Effector memory CD8-positive, alpha-beta T cell (primary cell): Measurements from ENCODE around the gene PHACTR1.
"Not testable (repeated sequence)": the region's sequence is repeated elsewhere in the genome, so short reads cannot be mapped to it uniquely, and the experiment has no call there.

Experiments used
- ATAC-seq: fragments of 150-1000 bp; cut with Tn5 transposase; replicated peaks from 2 replicates; pipeline ENCODE4 v1.10.0; 2021; ENCODE audit warnings: mild to moderate bottlenecking, moderate library complexity
- DNase-seq, 3 experiments: peaks; one replicate each; pipeline ENCODE4 v3.0.0; 2021
- H3K27ac Mint-ChIP-seq, 2 donors: one replicate each; pipeline ENCODE4 v1.8.0; 2022; ENCODE audit warnings: mild to moderate bottlenecking in 2 of 2, mixed read lengths in 2 of 2, moderate library complexity in 2 of 2
- H3K27me3 Mint-ChIP-seq, 2 donors: one replicate each; pipeline ENCODE4 v1.8.0; 2022; ENCODE audit warnings: mixed read lengths in 2 of 2
- H3K36me3 Mint-ChIP-seq: one replicate; pipeline ENCODE4 v1.8.0; 2022; ENCODE audit warnings: mild to moderate bottlenecking, moderate library complexity, mixed read lengths; ENCODE audit not compliant: insufficient read depth
- H3K4me1 Mint-ChIP-seq, 2 donors: one replicate each; pipeline ENCODE4 v1.8.0; 2022; ENCODE audit warnings: low read depth in 2 of 2, mixed read lengths in 2 of 2
- H3K4me3 Mint-ChIP-seq, 2 donors: one replicate each; pipeline ENCODE4 v1.8.0; 2022; ENCODE audit warnings: mild to moderate bottlenecking in 2 of 2, mixed read lengths in 2 of 2, moderate library complexity in 2 of 2
- H3K9me3 Mint-ChIP-seq, 2 donors: one replicate each; pipeline ENCODE4 v1.8.0; 2022; ENCODE audit warnings: mixed read lengths in 2 of 2

PHACTR1 gene

GRCh38 chr6:13304580-13305260 is 588.2 kb downstream of the PHACTR1 start:
- H3K27me3 Mint-ChIP-seq: no peaks in the 10 kb centered on the region
- H3K27ac Mint-ChIP-seq: peak overlapping the region in 1 of 2 donors; percentile 93
- peak overlapping the region in 1 of 2 donors; percentile 72 for H3K4me3 Mint-ChIP-seq
- ATAC-seq (peak; percentile 12), DNase-seq (no peak)
- H3K4me1 Mint-ChIP-seq: peaks cover 18 to 24% of the 10 kb centered on the region in 2 donors
- H3K36me3 Mint-ChIP-seq: peaks cover 27% of the 10 kb centered on the region
- no peaks in the 10 kb centered on the region for H3K9me3 Mint-ChIP-seq

DNA sequence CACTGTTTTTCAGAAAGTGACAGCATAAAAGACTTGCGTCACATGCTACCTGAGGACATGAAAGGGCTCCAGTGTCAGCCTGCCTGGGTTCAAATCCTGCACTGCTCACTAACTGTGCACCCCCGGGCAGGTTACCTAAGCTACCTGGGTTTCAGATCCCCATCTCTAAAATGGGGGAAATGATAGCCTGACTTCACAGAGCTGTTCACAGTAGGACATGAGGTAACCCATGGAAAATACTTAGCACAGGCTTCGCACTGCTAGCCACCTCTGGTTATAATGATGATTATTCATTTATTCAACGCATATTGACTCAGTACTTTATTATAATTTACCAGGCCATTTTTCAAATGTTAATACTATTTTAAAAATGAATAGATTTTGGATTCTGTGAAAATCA is 588.7 kb downstream of the PHACTR1 start:
- DNase-seq: no peak
- H3K4me1 Mint-ChIP-seq: peaks cover 18 to 24% of the 10 kb centered on the region in 2 donors
- peaks cover 29% of the 10 kb centered on the region for H3K36me3 Mint-ChIP-seq
- ATAC-seq: no peak
- H3K27ac Mint-ChIP-seq: no peak overlapping the region
- H3K9me3 Mint-ChIP-seq: no peaks in the 10 kb centered on the region
- no peaks in the 10 kb centered on the region for H3K27me3 Mint-ChIP-seq
- no peak overlapping the region for H3K4me3 Mint-ChIP-seq

DNA sequence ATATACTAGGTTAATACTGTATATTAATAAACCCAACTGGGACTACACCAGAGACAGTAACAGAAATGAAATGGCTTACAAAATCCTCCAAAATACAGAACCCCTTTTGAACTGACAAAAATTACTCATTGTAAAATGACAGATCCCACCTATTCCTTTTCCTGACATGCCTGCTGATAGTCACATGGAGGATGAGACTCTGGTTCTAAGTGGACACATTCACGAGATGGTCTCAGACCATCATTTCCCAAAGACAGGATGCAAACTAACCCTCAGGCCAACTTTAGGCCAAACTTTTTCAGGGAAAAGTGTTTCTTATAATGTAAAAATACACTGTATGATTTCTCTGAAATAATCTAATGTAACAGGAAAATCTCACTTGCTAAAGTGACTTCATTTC is 589.2 kb downstream of the PHACTR1 start:
- no peak overlapping the region for H3K4me3 Mint-ChIP-seq
- ATAC-seq (no peak), DNase-seq (no peak)
- H3K4me1 Mint-ChIP-seq: peaks cover 18 to 24% of the 10 kb centered on the region in 2 donors
- H3K36me3 Mint-ChIP-seq: peaks cover 34% of the 10 kb centered on the region
- no peaks in the 10 kb centered on the region for H3K27me3 Mint-ChIP-seq
- H3K27ac Mint-ChIP-seq: no peak overlapping the region
- no peaks in the 10 kb centered on the region for H3K9me3 Mint-ChIP-seq

DNA sequence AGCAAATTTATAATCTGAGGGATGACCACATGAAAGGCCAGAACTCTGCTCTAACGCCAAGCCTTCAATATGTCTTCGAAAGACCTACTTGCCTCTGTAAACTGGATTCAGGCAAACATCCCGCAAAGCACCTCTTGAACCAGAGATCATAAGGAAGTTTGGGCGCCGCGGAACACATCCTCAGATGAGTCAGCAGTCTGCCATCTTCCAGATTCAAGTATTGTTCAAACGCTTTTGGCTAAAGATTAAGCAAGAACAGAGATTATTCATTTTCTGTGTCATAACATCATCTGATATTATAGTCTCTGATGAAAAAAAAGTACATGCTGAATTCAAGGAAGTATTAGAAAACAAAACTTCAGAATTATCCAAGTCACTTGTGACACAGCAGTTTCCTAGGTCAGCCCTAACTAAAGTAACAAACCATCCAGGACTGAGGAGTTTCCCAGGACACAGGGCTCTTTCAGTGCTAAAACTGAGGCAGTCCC is 591.0 kb downstream of the PHACTR1 start:
- no peak for ATAC-seq
- peaks cover 35% of the 10 kb centered on the region for H3K36me3 Mint-ChIP-seq
- H3K27me3 Mint-ChIP-seq: no peaks in the 10 kb centered on the region
- no peak overlapping the region for H3K4me3 Mint-ChIP-seq
- DNase-seq: no peak
- peak overlapping the region in 1 of 2 donors; percentile 19 for H3K27ac Mint-ChIP-seq
- no peaks in the 10 kb centered on the region for H3K9me3 Mint-ChIP-seq
- H3K4me1 Mint-ChIP-seq: peaks cover 14 to 19% of the 10 kb centered on the region in 2 donors

DNA sequence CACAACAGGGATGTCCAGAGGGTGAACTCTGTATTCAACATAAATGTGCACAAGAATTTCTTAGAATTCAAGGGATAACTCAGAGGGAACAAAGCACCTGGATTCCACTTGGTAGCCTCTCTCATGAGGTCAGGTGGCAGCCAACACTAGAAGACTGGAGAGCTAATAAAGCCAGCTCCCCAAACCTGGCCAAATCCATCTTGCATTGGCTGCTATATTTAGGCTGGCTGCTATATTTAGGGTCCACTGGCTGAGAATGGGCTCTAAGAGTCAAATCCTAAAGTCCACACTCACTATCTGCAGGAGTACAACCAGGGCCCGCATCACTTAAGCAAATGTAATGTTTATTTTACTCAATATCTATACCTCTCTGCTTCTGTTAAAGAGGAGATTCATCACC is 591.8 kb downstream of the PHACTR1 start:
- no peak overlapping the region for H3K4me3 Mint-ChIP-seq

GRCh38 chr6:13311155-13311554 is 594.6 kb downstream of the PHACTR1 start:
- H3K36me3 Mint-ChIP-seq: peaks cover 42% of the 10 kb centered on the region
- H3K4me3 Mint-ChIP-seq: no peak overlapping the region
- no peak overlapping the region for H3K27ac Mint-ChIP-seq
- DNase-seq (no peak), ATAC-seq (no peak)
- H3K27me3 Mint-ChIP-seq: no peaks in the 10 kb centered on the region
- no peaks in the 10 kb centered on the region for H3K4me1 Mint-ChIP-seq
- H3K9me3 Mint-ChIP-seq: no peaks in the 10 kb centered on the region

More for the DNA sequence above, 591.8 kb downstream of the PHACTR1 start:
- H3K9me3 Mint-ChIP-seq: no peaks in the 10 kb centered on the region
- no peaks in the 10 kb centered on the region for H3K27me3 Mint-ChIP-seq
- no peak for ATAC-seq
- H3K4me1 Mint-ChIP-seq: peaks cover 7 to 11% of the 10 kb centered on the region in 2 donors
- peaks cover 32% of the 10 kb centered on the region for H3K36me3 Mint-ChIP-seq
- DNase-seq: no peak
- H3K27ac Mint-ChIP-seq: no peak overlapping the region

GRCh38 chr6:13314806-13315205 is 598.2 kb downstream of the PHACTR1 start:
- Mint-ChIP-seq H3K27ac (peak overlapping the region in 1 of 2 donors; percentile 79), H3K4me1 (no peaks in the 10 kb centered on the region), H3K36me3 (peaks cover 56% of the 10 kb centered on the region), H3K27me3 (no peaks in the 10 kb centered on the region), H3K4me3 (no peak overlapping the region), H3K9me3 (no peaks in the 10 kb centered on the region)
- ATAC-seq: no peak
- DNase-seq: no peak

DNA sequence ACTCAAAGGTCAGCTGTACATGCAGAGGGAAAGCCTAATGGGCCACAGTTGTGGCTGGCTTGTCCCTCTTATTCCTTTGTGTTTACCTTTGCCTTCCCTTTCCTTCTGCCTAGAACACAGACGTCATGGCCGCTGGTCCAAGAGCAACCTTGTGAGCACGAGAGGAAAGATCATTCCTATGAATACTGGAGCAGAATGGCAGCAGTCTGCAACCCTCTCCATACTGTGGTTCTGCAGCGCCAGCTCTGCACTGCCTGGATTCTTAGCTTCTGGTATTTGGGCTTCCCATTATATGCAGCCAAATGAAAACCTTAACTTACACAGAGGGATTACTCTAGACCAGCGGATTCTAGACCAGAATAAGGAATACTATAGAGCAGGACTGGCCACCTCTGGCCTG is 599.3 kb downstream of the PHACTR1 start:
- Mint-ChIP-seq H3K36me3 (peaks cover 55% of the 10 kb centered on the region), H3K4me3 (no peak overlapping the region), H3K27ac (no peak overlapping the region), H3K27me3 (no peaks in the 10 kb centered on the region), H3K4me1 (no peaks in the 10 kb centered on the region), H3K9me3 (no peaks in the 10 kb centered on the region)
- no peak for DNase-seq
- ATAC-seq: no peak

- Mint-ChIP-seq H3K36me3 (peaks cover 67% of the 10 kb centered on the region), H3K27ac (no peak overlapping the region), H3K9me3 (no peaks in the 10 kb centered on the region), H3K4me3 (no peak overlapping the region), H3K4me1 (peaks cover 0 to 3% of the 10 kb centered on the region in 2 donors), H3K27me3 (no peaks in the 10 kb centered on the region)
- no peak for DNase-seq
- ATAC-seq: no peak
These were observed 602.3 kb downstream of the PHACTR1 start for GRCh38 chr6:13318821-13319220.

DNA sequence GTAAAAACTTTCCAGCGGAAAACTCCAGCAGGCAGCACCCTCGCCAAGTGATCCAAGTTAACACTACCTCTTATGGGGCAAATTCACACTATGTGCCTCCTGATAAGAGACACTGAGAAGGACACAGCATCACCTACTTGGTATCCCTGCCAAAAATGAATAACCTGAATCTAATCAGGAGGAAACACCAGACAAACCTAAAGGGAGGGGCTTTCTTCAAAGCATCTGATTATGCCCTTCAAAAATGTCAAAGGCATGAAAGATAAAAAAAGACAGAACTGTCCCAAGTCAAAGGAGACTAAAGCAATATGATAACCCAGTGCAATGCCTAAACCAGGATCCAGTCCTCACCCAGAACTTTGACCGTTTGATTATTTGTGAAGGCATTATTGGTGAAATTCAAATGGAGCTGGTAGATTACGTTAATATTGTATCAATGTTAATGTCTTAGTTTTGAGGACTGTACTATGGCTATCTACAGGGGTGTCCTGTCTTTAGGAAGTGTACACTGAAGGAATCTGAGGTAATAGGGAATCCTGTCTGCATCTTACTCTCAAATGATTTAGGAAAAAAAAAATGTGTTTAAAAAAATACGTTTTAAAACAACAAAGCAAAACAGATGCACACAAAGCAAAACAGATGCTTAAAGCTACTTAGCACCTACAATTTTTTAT is 603.5 kb downstream of the PHACTR1 start:
- no peaks in the 10 kb centered on the region for H3K9me3 Mint-ChIP-seq
- no peak overlapping the region for H3K4me3 Mint-ChIP-seq
- ATAC-seq (no peak), DNase-seq (no peak)
- H3K4me1 Mint-ChIP-seq: peaks cover 0 to 3% of the 10 kb centered on the region in 2 donors
- peaks cover 68% of the 10 kb centered on the region for H3K36me3 Mint-ChIP-seq
- no peak overlapping the region for H3K27ac Mint-ChIP-seq
- H3K27me3 Mint-ChIP-seq: no peaks in the 10 kb centered on the region

GRCh38 chr6:13326031-13326586 is 609.5 kb downstream of the PHACTR1 start:
- not testable (repeated sequence) for DNase-seq, H3K27ac Mint-ChIP-seq, ATAC-seq, H3K27me3 Mint-ChIP-seq, H3K9me3 Mint-ChIP-seq, H3K4me3 Mint-ChIP-seq
- H3K4me1 Mint-ChIP-seq: peaks cover 10 to 24% of the 10 kb centered on the region in 2 donors
- peaks cover 38% of the 10 kb centered on the region for H3K36me3 Mint-ChIP-seq

DNA sequence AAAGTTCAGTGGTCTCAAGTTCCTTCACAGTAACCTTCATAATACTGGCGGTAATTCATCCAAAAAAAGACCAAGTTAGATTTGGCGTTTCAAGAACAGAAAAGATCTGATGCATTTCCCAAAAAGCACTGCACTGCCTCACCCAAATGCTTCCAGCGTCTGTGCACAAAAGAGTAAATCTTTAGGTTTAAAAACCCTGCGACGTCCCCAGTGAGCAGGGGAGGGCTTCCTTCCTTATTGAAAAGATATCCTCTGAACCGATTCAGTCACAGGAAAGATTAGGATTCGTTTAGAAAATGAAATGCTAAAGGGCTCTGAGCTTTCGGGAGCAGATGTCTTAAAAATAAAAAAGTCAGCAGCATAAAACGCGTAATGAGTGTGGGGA is 611.1 kb downstream of the PHACTR1 start:
- DNase-seq: no peak
- H3K9me3 Mint-ChIP-seq: no peaks in the 10 kb centered on the region
- ATAC-seq: no peak
- H3K4me3 Mint-ChIP-seq: peak overlapping the region; percentile 88 to 89
- H3K36me3 Mint-ChIP-seq: peaks cover 28% of the 10 kb centered on the region
- no peaks in the 10 kb centered on the region for H3K27me3 Mint-ChIP-seq
- peak overlapping the region; percentile 94 to 97 for H3K27ac Mint-ChIP-seq
- peaks cover 10 to 23% of the 10 kb centered on the region in 2 donors for H3K4me1 Mint-ChIP-seq

DNA sequence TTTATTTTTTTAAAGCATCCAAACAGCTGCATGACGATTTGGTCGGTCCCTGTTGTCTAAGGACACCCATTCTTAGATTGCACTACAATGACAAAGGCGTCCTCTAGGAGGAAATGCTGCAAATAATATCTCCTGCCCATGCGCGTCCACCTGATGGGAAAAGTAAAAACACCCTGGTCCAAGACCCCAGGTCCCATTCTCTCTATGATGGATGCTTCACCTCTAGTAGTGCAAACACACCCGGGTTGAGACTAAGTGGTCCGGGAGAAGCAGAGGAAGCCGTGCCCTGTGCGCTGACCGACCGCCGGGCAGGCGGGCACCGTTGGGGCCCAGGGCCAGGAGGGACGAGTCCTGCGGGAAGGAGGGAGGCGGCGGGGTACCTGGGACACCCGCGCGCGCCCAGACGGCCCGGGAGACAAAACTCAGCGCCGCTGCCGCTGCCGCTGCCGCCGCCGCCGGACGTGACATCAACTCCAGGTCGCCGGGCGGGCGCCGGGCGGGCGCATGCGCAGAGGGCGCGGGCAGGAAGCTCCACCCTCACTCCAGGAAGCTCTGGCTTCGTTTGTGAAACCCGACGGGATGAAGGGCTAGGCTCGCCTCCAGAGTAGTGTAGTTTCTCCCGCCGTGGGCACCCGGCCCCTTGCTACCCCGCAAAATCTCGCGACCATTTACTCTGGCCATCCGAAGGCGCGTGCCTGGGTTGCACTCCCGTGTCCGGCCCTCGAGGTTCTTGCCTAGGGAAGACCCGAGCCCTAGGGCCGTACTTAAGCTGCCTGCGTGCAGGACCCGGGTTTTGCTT is 611.7 kb downstream of the PHACTR1 start, which contains the start of gene TBC1D7:
Gene TBC1D7, minus strand, starts transcription at position 462 of the 799 bp plus-strand sequence. CDS start 1,639 bp downstream, outside the sequence.
- Mint-ChIP-seq H3K9me3 (no peaks in the 10 kb centered on the region), H3K27me3 (no peaks in the 10 kb centered on the region), H3K36me3 (peaks cover 23% of the 10 kb centered on the region), H3K4me3 (peak within 1 kb of the TSS; percentile 88 to 89), H3K27ac (peak within 1 kb of the TSS; percentile 94 to 97), H3K4me1 (peaks cover 10 to 21% of the 10 kb centered on the region in 2 donors)
- peak; percentile 88 to 93 (median 91) for DNase-seq
- peak; percentile 88 for ATAC-seq
